ENCODE measurements around the gene PEAK1. TPM values are rescaled to one million over a fixed set of nuclear protein-coding genes. Genes with fewer than 3 reads are reported as not detected.

PEAK1 gene
- polyA plus RNA-seq, 2 of the 4 experiments (the other 2 are of a cell fraction) = 7.5 to 13.7 TPM

DNA sequence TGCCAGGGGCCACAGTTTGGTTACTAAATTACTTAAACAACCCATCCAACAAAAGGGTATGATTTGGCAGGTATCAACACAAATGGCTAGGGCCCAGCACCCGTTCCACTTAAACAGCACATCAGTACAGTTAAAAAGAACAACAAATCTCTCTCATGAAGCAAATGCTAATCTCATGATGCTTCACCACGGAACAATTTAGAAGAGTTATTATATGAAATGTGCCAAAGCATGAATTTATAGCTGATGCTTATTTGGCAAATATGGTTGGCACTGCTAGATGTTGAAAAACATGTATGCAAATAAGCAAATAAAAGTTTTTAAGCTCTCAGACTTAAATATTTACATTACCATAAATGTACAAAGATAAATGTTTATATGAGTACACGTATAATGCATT lies 2.3 kb downstream of the PEAK1 start (continued):
- TF ChIP-seq, protein P1, sequence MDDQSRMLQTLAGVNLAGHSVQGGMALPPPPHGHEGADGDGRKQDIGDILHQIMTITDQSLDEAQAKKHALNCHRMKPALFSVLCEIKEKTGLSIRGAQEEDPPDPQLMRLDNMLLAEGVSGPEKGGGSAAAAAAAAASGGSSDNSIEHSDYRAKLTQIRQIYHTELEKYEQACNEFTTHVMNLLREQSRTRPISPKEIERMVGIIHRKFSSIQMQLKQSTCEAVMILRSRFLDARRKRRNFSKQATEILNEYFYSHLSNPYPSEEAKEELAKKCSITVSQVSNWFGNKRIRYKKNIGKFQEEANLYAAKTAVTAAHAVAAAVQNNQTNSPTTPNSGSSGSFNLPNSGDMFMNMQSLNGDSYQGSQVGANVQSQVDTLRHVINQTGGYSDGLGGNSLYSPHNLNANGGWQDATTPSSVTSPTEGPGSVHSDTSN (IDR thresholded peaks at IDR 0.05) = no peak

DNA sequence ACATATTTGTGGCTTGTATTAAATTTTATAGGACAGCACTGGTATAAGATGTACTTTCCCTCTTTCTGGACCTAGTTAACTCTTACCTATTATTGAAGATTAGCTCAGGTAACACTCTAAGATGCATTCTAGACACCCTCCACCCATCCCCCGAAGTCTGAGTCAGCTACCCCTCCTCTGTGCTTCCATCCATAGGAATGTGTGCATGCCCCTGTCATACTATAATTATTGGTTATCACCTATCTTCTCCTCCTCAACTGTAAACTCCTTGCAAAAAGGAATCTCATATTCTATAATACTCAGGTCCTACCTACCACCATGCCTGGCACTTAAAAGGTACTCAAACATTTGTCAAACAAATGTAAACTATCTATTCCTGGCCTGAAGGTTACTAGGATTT lies 3.0 kb downstream of the PEAK1 start:
- FAIRE-seq (no peak), DNase-seq (ENCODE audit: low read depth in 1 of 2, low spot score in 1 of 2) (no peak), ATAC-seq (no peak)
- ChIA-PET POLR2A (interaction anchor here (0.6 kb wide), 1 partner anchor 348 kb away, joined by 3 read pairs; no protein-coding TSS in a partner anchor), CTCF (interaction anchor here (0.9 to 1.0 kb wide), 2 partner anchors 216 to 230 kb away, joined by 3 read pairs; no protein-coding TSS in a partner anchor)
- no peak overlapping the region for H3K27ac ChIP-seq
- H3K9me3 ChIP-seq = no peaks in the 10 kb centered on the region
- H3K4me2 ChIP-seq = no peak overlapping the region
- TF ChIP-seq HOXB5 (CRISPR knock-in tag; IDR thresholded peaks at IDR 0.05) (no peak), FOXS1 (CRISPR knock-in tag; IDR thresholded peaks at IDR 0.05) (no peak), POLR2A (IDR thresholded peaks at IDR 0.05; ENCODE audit: low read length) (no peak)
- no peak overlapping the region for H3K4me3 ChIP-seq
- H3K4me1 ChIP-seq = peaks cover 23% of the 10 kb centered on the region
- WGBS (ENCODE audit: missing lambda C conversion rate) = 0% methylated on average over 1 of the region's 1 CpG

DNA sequence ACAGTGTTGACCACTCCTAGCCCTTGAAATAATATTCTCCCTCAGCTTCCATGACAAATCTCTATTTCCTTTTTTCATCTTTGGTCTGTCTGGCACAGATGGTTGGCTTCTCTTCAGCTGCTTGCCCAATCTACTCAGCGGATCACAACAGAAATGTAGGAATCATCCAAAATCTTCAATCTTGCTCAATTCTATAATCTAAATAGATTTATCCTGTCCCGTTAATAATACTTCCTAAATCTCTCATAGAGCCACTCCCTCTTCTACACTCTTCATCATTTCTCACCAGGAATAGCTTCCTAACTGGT lies 3.8 kb downstream of the PEAK1 start:
- Histone ChIP-seq H3K27ac (no peak overlapping the region), H3K4me3 (no peak overlapping the region), H3K4me2 (no peak overlapping the region), H3K9me3 (no peaks in the 10 kb centered on the region), H3K4me1 (peaks cover 18% of the 10 kb centered on the region)
- TF ChIP-seq POLR2AphosphoS2 (conservative IDR thresholded peaks at IDR 0.05; ENCODE audit: low read length) (no peak), POLR2A (IDR thresholded peaks at IDR 0.05; ENCODE audit: low read length) (no peak), EHF (CRISPR knock-in tag; IDR thresholded peaks at IDR 0.05) (no peak), FOSB (CRISPR knock-in tag; IDR thresholded peaks at IDR 0.05) (no peak), HOXB13 (CRISPR knock-in tag; IDR thresholded peaks at IDR 0.05; ENCODE audit: low read depth) (no peak), NFE2L2 (conservative IDR thresholded peaks at IDR 0.05; ENCODE audit: low read length) (no peak), TP53 (CRISPR knock-in tag; IDR thresholded peaks at IDR 0.05) (no peak), CBX2 (IDR thresholded peaks at IDR 0.05; ENCODE audit: borderline replicate concordance, low read depth) (no peak), EP300 (IDR thresholded peaks at IDR 0.05) (no peak), PHF8 (IDR thresholded peaks at IDR 0.05; ENCODE audit: borderline replicate concordance, low read depth) (no peak), HDAC2 (IDR thresholded peaks at IDR 0.05) (no peak), EHMT2 (IDR thresholded peaks at IDR 0.05; ENCODE audit: low read depth) (no peak), RCOR1 (IDR thresholded peaks at IDR 0.05; ENCODE audit: low read depth, low read length) (no peak), RFX5 (IDR thresholded peaks at IDR 0.05) (no peak), SREBF2 (IDR thresholded peaks at IDR 0.05) (no peak), JUNB (IDR thresholded peaks at IDR 0.05) (no peak)
- TF ChIP-seq, protein P2, sequence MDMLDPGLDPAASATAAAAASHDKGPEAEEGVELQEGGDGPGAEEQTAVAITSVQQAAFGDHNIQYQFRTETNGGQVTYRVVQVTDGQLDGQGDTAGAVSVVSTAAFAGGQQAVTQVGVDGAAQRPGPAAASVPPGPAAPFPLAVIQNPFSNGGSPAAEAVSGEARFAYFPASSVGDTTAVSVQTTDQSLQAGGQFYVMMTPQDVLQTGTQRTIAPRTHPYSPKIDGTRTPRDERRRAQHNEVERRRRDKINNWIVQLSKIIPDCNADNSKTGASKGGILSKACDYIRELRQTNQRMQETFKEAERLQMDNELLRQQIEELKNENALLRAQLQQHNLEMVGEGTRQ (IDR thresholded peaks at IDR 0.05) = no peak
- TF ChIP-seq, protein P3, sequence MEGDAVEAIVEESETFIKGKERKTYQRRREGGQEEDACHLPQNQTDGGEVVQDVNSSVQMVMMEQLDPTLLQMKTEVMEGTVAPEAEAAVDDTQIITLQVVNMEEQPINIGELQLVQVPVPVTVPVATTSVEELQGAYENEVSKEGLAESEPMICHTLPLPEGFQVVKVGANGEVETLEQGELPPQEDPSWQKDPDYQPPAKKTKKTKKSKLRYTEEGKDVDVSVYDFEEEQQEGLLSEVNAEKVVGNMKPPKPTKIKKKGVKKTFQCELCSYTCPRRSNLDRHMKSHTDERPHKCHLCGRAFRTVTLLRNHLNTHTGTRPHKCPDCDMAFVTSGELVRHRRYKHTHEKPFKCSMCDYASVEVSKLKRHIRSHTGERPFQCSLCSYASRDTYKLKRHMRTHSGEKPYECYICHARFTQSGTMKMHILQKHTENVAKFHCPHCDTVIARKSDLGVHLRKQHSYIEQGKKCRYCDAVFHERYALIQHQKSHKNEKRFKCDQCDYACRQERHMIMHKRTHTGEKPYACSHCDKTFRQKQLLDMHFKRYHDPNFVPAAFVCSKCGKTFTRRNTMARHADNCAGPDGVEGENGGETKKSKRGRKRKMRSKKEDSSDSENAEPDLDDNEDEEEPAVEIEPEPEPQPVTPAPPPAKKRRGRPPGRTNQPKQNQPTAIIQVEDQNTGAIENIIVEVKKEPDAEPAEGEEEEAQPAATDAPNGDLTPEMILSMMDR (IDR thresholded peaks at IDR 0.05) = no peak
- TF ChIP-seq, protein P4, sequence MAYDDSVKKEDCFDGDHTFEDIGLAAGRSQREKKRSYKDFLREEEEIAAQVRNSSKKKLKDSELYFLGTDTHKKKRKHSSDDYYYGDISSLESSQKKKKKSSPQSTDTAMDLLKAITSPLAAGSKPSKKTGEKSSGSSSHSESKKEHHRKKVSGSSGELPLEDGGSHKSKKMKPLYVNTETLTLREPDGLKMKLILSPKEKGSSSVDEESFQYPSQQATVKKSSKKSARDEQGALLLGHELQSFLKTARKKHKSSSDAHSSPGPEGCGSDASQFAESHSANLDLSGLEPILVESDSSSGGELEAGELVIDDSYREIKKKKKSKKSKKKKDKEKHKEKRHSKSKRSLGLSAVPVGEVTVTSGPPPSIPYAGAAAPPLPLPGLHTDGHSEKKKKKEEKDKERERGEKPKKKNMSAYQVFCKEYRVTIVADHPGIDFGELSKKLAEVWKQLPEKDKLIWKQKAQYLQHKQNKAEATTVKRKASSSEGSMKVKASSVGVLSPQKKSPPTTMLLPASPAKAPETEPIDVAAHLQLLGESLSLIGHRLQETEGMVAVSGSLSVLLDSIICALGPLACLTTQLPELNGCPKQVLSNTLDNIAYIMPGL (CRISPR knock-in tag; IDR thresholded peaks at IDR 0.05; ENCODE audit: borderline replicate concordance) = no peak
- DNase-seq (ENCODE audit: low read depth in 1 of 2, low spot score in 1 of 2) = no peak
- ChIA-PET POLR2A (no interaction called here), CTCF (interaction anchor here (0.6 kb wide), 1 partner anchor 393 kb away, joined by 3 read pairs; no protein-coding TSS in a partner anchor)
- 91% methylated on average over 2 of the region's 2 CpGs for WGBS (ENCODE audit: missing lambda C conversion rate)
- FAIRE-seq = no peak
- no peak for ATAC-seq

Measured in A549 (cell line).